ENCODE measurements around the gene ILF2.

- TF ChIP-seq REST (IDR thresholded peaks at IDR 0.05; ENCODE audit: insufficient read depth in 1 of 2, low read depth in 2 of 2, low read length in 2 of 2) (no peak), POLR2AphosphoS5 (IDR thresholded peaks at IDR 0.05; ENCODE audit: low read depth, low read length) (no peak), TAF1 (IDR thresholded peaks at IDR 0.05; ENCODE audit: borderline replicate concordance, insufficient read depth, low read length) (no peak), SIN3A (IDR thresholded peaks at IDR 0.05; ENCODE audit: borderline replicate concordance, insufficient read depth, low read length) (no peak), FOXP2 (optimal IDR thresholded peaks at IDR 0.05; ENCODE audit: borderline replicate concordance, extremely low read depth, extremely low read length, insufficient read depth) (no peak)
Measured at GRCh38 chr1:153636312-153636711, 34.5 kb downstream of the ILF2 start.
